ENCODE measurements around the gene HPS1. TPM values are rescaled to one million over a fixed set of nuclear protein-coding genes. Genes with fewer than 3 reads are reported as not detected.

The HPS1 gene
- total and polyA plus RNA-seq, 8 donors, result 24.6 to 38.7 (median 29.4) TPM

- 93 to 96% methylated on average over 4 of the region's 4 CpGs for WGBS, 2 donors
- no peak for ATAC-seq
These were observed 9.4 kb upstream of the HPS1 start for GRCh38 chr10:98456043-98456570.

GRCh38 chr10:98453729-98454128, 7.0 kb upstream of the HPS1 start:
- no peaks in the 10 kb centered on the region for H3K27me3 ChIP-seq

More at GRCh38 chr10:98456043-98456570, 9.4 kb upstream of the HPS1 start:
- Histone ChIP-seq H3K36me3 (no peaks in the 10 kb centered on the region), H3K27me3 (no peaks in the 10 kb centered on the region), H3K4me1 (peaks cover 7 to 10% (median 9%) of the 10 kb centered on the region in 3 donors), H3K27ac (no peak overlapping the region), H3K9me3 (no peaks in the 10 kb centered on the region), H3K4me3 (no peak overlapping the region)
- intact Hi-C loops (cut with DNase I), result no loop called here
- no peak for DNase-seq
- no peak for FAIRE-seq
- TF ChIP-seq CTCF (IDR thresholded peaks at IDR 0.05), result no peak

GRCh38 chr10:98450618-98451017, 3.9 kb upstream of the HPS1 start:
- ATAC-seq, result peak in 2 of 4 donors; percentile 11 to 56
- H3K36me3 ChIP-seq, result no peaks in the 10 kb centered on the region
- intact Hi-C loops (cut with DNase I), result no loop called here
- H3K27ac ChIP-seq, result peak overlapping the region in 1 of 4 donors; percentile 9
- no peak for DNase-seq
- WGBS, 2 donors, result 16 to 21% methylated on average over 1 of the region's 1 CpG
- H3K27me3 ChIP-seq, result no peaks in the 10 kb centered on the region
- no peak for TF ChIP-seq CTCF (IDR thresholded peaks at IDR 0.05)
- no peaks in the 10 kb centered on the region for H3K9me3 ChIP-seq
- no peak overlapping the region for H3K4me3 ChIP-seq
- no peak for FAIRE-seq
- peaks cover 0 to 12% (median 0%) of the 10 kb centered on the region in 3 donors for H3K4me1 ChIP-seq

More at GRCh38 chr10:98453729-98454128, 7.0 kb upstream of the HPS1 start:
- Histone ChIP-seq H3K4me3 (no peak overlapping the region), H3K4me1 (peaks cover 0 to 9% (median 0%) of the 10 kb centered on the region in 3 donors), H3K27ac (no peak overlapping the region), H3K36me3 (no peaks in the 10 kb centered on the region), H3K9me3 (no peaks in the 10 kb centered on the region)
- no peak for ATAC-seq
- TF ChIP-seq CTCF (IDR thresholded peaks at IDR 0.05), result no peak
- intact Hi-C loops (cut with DNase I), result no loop called here
- FAIRE-seq, result no peak
- no peak for DNase-seq
- 80 to 91% methylated on average over 2 of the region's 2 CpGs for WGBS, 2 donors

- no peak for FAIRE-seq
- no peak overlapping the region for H3K27ac ChIP-seq
These were observed 2.6 kb upstream of the HPS1 start for GRCh38 chr10:98449287-98449686.

More at GRCh38 chr10:98449287-98449686, 2.6 kb upstream of the HPS1 start:
- peaks cover 0 to 4% (median 0%) of the 10 kb centered on the region in 3 donors for H3K36me3 ChIP-seq
- TF ChIP-seq CTCF (IDR thresholded peaks at IDR 0.05), result no peak
- no peaks in the 10 kb centered on the region for H3K27me3 ChIP-seq
- H3K9me3 ChIP-seq, result no peaks in the 10 kb centered on the region
- intact Hi-C loops (cut with DNase I), result no loop called here
- ATAC-seq (no peak), DNase-seq (no peak)
- no peak overlapping the region for H3K4me3 ChIP-seq
- peaks cover 0 to 12% (median 0%) of the 10 kb centered on the region in 3 donors for H3K4me1 ChIP-seq

All from pancreas (tissue), 10 donors.